NCI-H82 (cell line): ENCODE measurements around the gene TM9SF4.
"Not testable (repeated sequence)": the region's sequence is repeated elsewhere in the genome, so short reads cannot be mapped to it uniquely, and the experiment has no call there.

Experiments
- DNase-seq: peaks from one replicate; lab custom pipeline; 2025; lab: John Stamatoyannopoulos, UW

The TM9SF4 gene

DNA sequence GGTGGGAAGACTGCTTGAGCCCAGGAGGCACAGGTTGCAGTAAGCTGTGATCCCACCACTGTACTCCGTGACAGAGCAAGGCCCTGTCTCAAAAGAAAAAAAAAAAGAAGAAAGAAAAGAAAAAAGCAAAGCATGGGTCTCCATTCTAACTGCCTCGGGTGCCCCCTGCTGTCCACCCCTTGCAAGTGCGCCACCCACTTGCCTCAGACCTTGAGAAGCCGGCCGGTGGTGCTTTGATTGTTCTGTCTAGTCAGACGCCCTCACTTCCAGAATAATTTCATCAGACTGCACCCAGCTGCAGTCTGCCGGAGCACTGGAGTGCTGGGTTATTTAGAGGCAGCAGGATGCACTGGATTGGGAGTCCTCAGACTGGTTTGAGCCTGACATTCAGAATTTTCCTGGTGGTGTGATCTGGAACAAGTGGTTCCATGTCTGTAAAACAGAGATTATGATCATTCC, 17.6 kb upstream of the TM9SF4 start:
- peak; percentile 87 for DNase-seq

- no peak for DNase-seq
Measured at GRCh38 chr20:32098786-32099185, 10.7 kb upstream of the TM9SF4 start.

GRCh38 chr20:32108814-32109391, 611 bp upstream of the TM9SF4 start:
- DNase-seq: no peak

GRCh38 chr20:32110173-32110704, 725 bp downstream of the TM9SF4 start:
- peak; percentile 70 for DNase-seq

DNA sequence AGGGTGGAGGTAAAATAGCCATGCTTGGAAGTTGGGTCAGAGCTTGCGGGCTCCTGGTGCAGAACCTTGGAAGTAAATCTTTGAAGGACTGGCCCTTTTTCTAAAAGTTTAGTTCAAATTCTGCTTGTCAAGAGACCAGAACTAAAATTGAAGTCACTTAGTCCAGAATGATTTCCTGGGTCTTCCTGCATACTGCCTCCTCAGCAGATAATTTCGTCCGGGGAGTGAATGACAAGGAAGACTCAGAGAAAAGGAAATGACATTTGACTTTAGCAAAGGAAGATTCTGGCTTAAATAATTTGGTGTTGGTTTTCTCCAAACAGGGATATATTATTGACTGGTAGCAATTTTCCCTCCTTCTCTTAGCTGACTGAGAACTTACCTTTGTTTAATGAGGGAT, 1.2 kb downstream of the TM9SF4 start:
- DNase-seq: no peak

DNA sequence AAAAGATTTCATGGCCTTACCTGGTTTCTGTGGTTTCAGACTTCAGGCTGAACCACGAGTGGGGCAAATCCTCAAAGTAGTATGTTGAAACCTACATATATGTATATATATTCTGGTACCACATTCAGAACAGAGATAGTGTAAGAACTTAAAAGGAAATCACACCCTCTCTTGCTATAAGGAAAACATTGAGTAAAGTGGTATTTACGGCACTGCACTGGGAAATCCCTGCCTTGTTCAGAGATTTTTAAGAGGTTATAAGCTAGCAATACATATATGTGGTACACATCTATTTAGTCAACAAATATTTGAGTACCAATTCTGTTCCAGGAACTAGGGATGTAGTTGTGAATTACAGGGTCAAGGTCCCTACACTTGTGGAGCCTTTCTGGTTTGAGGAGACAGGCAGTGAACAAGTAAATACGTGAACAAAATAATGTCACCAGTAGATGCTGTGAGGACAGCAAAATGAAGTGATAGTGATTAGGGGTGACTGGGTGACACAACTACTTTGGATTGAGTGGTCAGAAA, 1.7 kb downstream of the TM9SF4 start:
- no peak for DNase-seq

- DNase-seq: no peak
Measured at GRCh38 chr20:32111753-32112152, 2.2 kb downstream of the TM9SF4 start.

DNA sequence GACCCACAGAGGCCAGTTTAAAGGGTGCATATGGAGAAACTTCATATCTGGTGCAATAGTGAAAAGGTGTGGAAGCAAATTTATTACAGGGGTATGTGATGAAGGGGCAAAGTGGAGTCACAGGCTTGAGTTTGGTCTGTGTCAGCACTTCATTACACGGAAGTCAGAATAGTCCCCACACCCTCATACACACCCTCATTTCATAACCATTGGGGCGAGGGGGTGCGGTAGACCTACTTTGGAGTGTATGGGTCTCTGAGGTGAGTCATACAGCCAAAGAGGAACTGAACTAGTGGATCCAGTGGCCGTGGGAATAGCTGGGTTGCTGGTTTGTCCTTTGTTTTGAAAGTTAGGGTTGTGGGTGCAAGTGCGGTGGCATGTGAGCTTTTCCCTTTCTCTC, 3.3 kb downstream of the TM9SF4 start:
- no peak for DNase-seq

DNA sequence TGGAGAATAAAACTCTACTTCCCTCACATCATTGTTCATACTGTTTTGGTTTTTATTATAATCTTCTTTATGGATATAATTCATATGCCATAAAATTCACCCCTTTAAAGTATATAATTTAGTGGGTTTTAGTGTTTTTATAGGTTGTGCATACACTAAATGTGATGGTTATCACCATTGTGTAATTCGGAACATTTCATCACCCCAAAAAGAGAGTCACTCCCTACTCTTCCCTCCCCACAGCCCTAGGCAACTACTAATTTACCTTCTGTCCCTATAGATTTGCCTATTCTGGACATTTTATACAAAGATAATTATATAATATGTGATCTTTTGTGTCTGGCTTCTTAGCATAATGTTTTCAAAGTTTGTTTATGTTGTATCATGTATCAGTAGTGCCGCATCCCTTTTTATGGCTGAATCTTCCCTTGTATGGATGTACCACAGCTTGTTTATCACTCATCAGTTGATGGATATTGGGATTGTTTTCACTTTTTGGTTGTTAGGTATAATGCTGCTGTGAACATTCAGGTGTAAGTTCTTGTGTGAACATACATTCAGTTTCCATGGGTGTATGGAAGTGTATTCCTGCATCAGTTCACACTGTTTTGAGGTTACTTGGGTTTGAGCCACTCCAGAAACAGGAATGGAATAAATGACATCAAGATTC, 4.2 kb downstream of the TM9SF4 start:
- no peak for DNase-seq

GRCh38 chr20:32114305-32114960, 4.9 kb downstream of the TM9SF4 start:
- DNase-seq: no peak

DNA sequence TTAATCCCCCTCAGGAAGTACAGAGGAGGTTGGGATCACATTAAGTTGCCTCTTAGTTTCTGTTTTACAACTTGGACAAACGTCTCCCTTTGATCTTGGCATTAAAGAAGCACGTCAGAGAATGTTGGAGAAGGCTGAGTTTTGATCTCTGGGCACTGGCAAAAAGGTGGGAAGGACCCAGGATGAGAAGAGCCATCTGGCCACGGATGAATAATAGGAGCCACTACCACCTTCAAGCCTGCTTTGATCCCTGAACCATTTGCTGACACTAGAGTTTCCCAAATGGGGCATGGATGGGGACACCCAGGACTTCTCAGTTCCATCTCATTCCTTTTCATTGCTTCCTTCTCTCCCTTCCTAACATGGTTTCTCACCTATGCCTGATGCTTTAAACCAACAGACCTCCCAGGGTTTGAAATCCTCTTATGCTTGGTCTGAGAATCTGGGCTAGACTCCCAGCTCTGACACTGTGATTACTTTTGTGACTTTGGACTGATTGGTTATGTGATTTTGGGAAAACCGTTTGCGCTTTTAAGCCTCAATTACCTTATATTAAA, 5.8 kb downstream of the TM9SF4 start:
- DNase-seq: peak; percentile 53

DNA sequence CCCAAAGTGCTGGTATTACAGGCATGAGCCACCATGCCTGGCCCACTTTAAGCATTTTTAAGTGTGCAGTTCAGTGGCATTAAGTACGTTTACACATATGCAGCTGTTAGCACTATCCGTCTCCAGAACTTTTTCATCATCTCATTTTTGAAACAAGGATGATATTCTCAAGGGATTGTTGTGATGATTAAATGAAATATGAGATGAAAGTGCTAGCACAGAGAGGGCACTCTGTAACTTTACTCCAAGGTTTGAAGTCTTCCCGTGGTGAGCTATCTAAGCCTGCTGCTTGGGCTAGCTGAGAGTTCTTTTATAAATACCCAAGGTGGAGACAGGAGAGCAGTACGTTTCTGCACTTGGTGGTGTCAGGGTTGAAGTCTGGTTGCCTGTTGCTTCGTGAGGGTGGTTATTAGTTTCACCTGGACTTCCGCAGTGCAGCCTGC, 6.6 kb downstream of the TM9SF4 start:
- peak; percentile 19 for DNase-seq

- not testable (repeated sequence) for DNase-seq
Measured at GRCh38 chr20:32116796-32117195, 7.3 kb downstream of the TM9SF4 start.

DNA sequence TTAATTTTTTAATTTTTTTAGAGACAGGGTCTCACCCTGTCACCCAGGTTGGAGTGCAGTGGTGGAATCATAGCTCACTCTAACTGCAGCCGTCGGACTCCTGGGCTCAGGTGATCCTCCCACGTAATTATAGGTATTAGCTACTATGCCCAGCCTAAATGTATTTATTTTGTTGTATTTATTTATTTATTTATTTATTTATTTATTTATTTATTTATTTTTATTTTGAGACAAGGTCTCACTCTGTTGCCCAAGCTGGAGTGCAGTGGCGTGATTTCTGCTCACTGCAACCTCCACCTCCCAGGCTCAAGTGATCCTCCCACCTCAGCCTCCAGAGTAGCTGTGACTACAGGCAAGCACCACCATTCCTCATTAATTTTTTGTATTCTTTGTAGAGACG, 8.9 kb downstream of the TM9SF4 start:
- not testable (repeated sequence) for DNase-seq

DNA sequence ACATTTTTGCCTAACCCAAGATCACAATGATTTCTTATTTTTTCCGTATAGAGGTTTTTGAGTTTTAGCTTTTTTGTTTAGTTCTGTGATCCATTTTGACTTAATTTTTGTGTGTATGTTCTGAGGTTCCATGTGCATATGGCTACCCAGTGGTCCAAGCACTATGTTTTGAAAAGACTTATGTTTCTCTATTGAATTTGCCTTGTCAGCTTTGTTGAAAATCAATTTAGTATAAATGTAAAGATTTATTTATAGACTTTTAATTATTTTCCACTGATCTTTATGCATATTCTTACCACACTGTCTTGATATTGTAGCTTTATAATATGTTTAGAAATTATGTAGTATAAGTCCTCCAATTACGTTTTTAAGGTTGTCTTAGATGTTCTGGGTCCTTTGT, 10.2 kb downstream of the TM9SF4 start:
- DNase-seq: no peak

GRCh38 chr20:32121908-32122307, 12.4 kb downstream of the TM9SF4 start:
- DNase-seq: not testable (repeated sequence)

GRCh38 chr20:32123088-32123487, 13.6 kb downstream of the TM9SF4 start:
- DNase-seq: no peak

DNA sequence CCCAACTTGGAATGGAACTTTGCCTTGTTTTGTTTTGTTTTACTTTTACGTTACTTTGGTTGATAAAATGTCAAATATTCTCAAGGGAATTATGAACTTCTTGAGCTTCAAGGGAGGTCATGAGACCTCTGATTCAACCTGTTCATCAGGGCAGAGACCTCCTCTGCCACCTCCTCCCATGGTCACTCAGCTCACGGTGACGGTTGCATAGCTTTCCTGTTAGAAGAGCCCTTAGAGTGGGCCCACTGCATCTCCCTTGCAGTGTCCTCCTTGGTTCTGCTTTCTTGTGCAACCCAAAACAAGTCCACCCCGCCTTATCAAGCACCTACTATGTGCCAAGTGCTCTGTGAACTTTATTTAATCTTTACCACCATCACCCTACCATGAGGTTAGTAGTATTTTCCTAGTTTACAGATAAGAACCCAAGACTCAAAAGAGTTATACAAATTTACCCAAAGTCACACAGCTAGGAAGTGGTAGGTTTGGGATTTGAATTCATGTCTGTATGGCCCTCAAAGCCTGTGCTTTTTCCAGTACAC, 15.5 kb downstream of the TM9SF4 start:
- no peak for DNase-seq

- DNase-seq: no peak
Measured at GRCh38 chr20:32125506-32125905, 16.0 kb downstream of the TM9SF4 start.

DNA sequence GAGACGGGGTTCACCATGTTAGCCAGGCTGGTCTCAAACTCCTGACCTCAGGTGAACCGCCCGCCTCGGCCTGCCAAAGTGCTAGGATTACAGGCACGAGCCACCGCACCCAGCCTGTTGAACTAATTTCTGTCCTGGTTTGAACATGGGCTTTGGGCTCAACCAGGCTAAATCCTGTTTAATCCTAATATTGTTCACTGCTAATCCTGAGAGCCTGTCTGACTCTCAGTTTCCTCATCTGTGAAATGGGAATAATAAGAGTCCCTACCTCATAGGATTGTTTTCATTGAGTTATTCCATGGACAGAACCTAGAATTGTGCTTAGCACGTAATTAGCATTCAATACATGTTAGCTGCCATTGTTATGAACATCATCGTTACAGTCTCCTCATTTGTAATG, 17.4 kb downstream of the TM9SF4 start:
- peak; percentile 46 for DNase-seq

DNA sequence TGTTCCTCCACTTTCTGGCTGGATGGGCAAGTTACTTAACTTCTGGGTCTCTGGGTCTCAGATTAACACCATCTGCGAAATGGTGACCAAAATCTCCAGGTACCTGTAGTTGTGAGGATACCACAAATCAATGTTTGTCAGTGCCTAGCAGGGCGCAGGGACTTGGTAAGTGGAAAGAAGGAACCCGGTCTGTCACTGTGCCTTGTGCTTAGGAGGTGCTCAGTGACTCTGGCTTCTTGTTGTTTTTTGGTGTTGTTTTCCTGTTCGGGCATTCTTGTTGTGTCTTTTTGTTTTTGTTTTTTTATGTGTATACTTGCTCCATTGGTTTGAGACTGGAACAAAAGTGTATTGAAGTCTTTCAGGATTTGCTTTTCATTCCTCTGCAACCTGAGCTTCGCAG, 17.8 kb downstream of the TM9SF4 start:
- DNase-seq: no peak

- no peak for DNase-seq
Measured at GRCh38 chr20:32128167-32128566, 18.7 kb downstream of the TM9SF4 start.
